Mesothelial cell of epicardium (in vitro differentiated cells): ENCODE measurements around the gene DGKB. TPM values are rescaled to one million over a fixed set of nuclear protein-coding genes. Genes with fewer than 3 reads are reported as not detected.

Experiments
- DNase-seq, 2 experiments: peaks; one replicate each; pipeline ENCODE4 v3.0.0; 2021; ENCODE audit warnings: low spot score in 2 of 2; ENCODE audit not compliant: unreplicated experiment in 2 of 2
- H3K27ac Mint-ChIP-seq: 2 replicates; pipeline ENCODE4 v1.8.0; 2021; ENCODE audit warnings: mixed read lengths
- H3K27me3 Mint-ChIP-seq: 2 replicates; pipeline ENCODE4 v1.8.0; 2021; ENCODE audit warnings: low read depth, mixed read lengths
- H3K36me3 Mint-ChIP-seq: 2 replicates; pipeline ENCODE4 v1.8.0; 2021; ENCODE audit warnings: mixed read lengths
- H3K4me1 Mint-ChIP-seq: 2 replicates; pipeline ENCODE4 v1.8.0; 2021; ENCODE audit warnings: mixed read lengths
- H3K4me3 Mint-ChIP-seq: 2 replicates; pipeline ENCODE4 v1.8.0; 2021; ENCODE audit warnings: mild to moderate bottlenecking, moderate library complexity, mixed read lengths
- H3K9me3 Mint-ChIP-seq: 2 replicates; pipeline ENCODE4 v1.8.0; 2021; ENCODE audit warnings: mixed read lengths
- CTCF ChIP-seq: fragments of 200-600 bp; sonication (generic); IDR thresholded peaks from one replicate; pipeline ENCODE4 v1.5.0; 2021; ENCODE audit warnings: antibody characterized with exemption; ENCODE audit not compliant: unreplicated experiment
- total RNA-seq: library from RNA; stranded (reverse); gene quantifications from 3 replicates; pipeline ENCODE4 v1.2.1, GENCODE V29; 2021

DGKB gene
- total RNA-seq, 1 donor from 2014 or later, result 3.9 TPM

DNA sequence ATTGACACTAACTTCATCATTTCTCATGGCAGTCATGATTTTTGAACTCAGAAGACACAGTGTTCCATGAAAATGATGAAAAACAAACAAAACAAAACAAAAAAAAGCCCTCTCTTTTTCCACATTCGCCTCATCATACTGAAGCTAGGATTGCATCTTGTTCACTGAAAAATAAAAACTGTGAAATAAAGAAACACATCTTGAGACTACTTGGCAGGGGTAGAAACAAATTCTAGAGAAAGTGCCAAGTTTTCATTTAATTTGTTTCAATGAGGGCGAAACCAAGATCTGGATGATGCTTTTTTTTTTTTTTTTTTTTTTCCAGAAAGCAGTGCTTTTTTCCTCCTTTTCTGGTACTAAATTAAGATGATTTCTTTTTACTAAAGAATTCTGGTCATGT is 562.7 kb downstream of the DGKB start:
- Mint-ChIP-seq H3K36me3 (no peaks in the 10 kb centered on the region), H3K4me3 (no peak overlapping the region), H3K9me3 (no peaks in the 10 kb centered on the region), H3K27ac (no peak overlapping the region), H3K27me3 (no peaks in the 10 kb centered on the region), H3K4me1 (peaks cover 12% of the 10 kb centered on the region)
- no peak for DNase-seq
- no peak for TF ChIP-seq CTCF

GRCh38 chr7:14336256-14336655 is 566.3 kb downstream of the DGKB start:
- no peak for TF ChIP-seq CTCF
- Mint-ChIP-seq H3K4me3 (no peak overlapping the region), H3K36me3 (no peaks in the 10 kb centered on the region), H3K27ac (no peak overlapping the region), H3K9me3 (no peaks in the 10 kb centered on the region), H3K4me1 (peaks cover 12% of the 10 kb centered on the region), H3K27me3 (no peaks in the 10 kb centered on the region)
- no peak for DNase-seq

GRCh38 chr7:14332155-14332554 is 570.4 kb downstream of the DGKB start:
- Mint-ChIP-seq H3K4me1 (no peaks in the 10 kb centered on the region), H3K36me3 (no peaks in the 10 kb centered on the region), H3K9me3 (no peaks in the 10 kb centered on the region), H3K27ac (no peak overlapping the region), H3K27me3 (no peaks in the 10 kb centered on the region), H3K4me3 (no peak overlapping the region)
- no peak for DNase-seq
- no peak for TF ChIP-seq CTCF

GRCh38 chr7:14324767-14325166 is 577.8 kb downstream of the DGKB start:
- Mint-ChIP-seq H3K9me3 (peaks cover 13% of the 10 kb centered on the region), H3K27me3 (no peaks in the 10 kb centered on the region), H3K27ac (no peak overlapping the region), H3K4me1 (no peaks in the 10 kb centered on the region), H3K36me3 (peaks cover 6% of the 10 kb centered on the region), H3K4me3 (no peak overlapping the region)
- no peak for DNase-seq
- TF ChIP-seq CTCF, result no peak

- DNase-seq, result no peak
- Mint-ChIP-seq H3K27me3 (no peaks in the 10 kb centered on the region), H3K4me1 (no peaks in the 10 kb centered on the region), H3K27ac (no peak overlapping the region), H3K36me3 (peaks cover 6% of the 10 kb centered on the region), H3K9me3 (peaks cover 13% of the 10 kb centered on the region), H3K4me3 (no peak overlapping the region)
- no peak for TF ChIP-seq CTCF
Observed at GRCh38 chr7:14322724-14323123, 579.8 kb downstream of the DGKB start.

GRCh38 chr7:14321947-14322346 is 580.6 kb downstream of the DGKB start:
- Mint-ChIP-seq H3K36me3 (peaks cover 6% of the 10 kb centered on the region), H3K27me3 (no peaks in the 10 kb centered on the region), H3K4me1 (no peaks in the 10 kb centered on the region), H3K4me3 (no peak overlapping the region), H3K27ac (no peak overlapping the region), H3K9me3 (peaks cover 13% of the 10 kb centered on the region)
- DNase-seq, result no peak
- no peak for TF ChIP-seq CTCF
